Colonic mucosa (tissue), 4 donors: ENCODE results near the gene COX7B2. TPM values are rescaled to one million over a fixed set of nuclear protein-coding genes. Genes with fewer than 3 reads are reported as not detected.

Source experiments
- DNase-seq: peaks from one replicate; pipeline ENCODE4 v3.0.0-alpha.2; 2020
- H3K27ac ChIP-seq: fragments of 200-600 bp; one replicate; pipeline ENCODE4 v1.8.0; 2021
- H3K27me3 ChIP-seq: fragments of 200-600 bp; one replicate; pipeline ENCODE4 v1.8.0; 2021
- H3K36me3 ChIP-seq: fragments of 200-600 bp; one replicate; pipeline ENCODE4 v1.8.0; 2021
- H3K4me1 ChIP-seq: fragments of 200-600 bp; one replicate; pipeline ENCODE4 v1.8.0; 2021; ENCODE audit warnings: mild to moderate bottlenecking
- H3K4me3 ChIP-seq: fragments of 200-600 bp; one replicate; pipeline ENCODE4 v1.8.0; 2021
- H3K9ac ChIP-seq, 2 donors: one replicate each; pipeline ENCODE4 v1.7.0; 2013; ENCODE audit warnings: control low read depth in 2 of 2, low read depth in 2 of 2, low read length in 2 of 2
- H3K9me3 ChIP-seq: fragments of 200-600 bp; one replicate; pipeline ENCODE4 v1.8.0; 2021
- CTCF ChIP-seq: fragments of 200-600 bp; IDR thresholded peaks from one replicate; pipeline ENCODE4 v1.8.0; 2022; ENCODE audit warnings: antibody characterized with exemption, mild to moderate bottlenecking
- intact Hi-C: fragments of 100-400 bp; cut with DNase I; formaldehyde crosslinking; loops from one replicate; pipeline ENCODE4 v1.14.1; 2022
- total RNA-seq, 2 donors: library from RNA; stranded (reverse); fragmentation: NEBNext Ultra II Directional in 1 of 2; extraction: Animal tissue kit (Norgen Biotek cat#: 25700) in 1 of 2; gene quantifications; one replicate each; pipeline ENCODE4 v1.2.1, GENCODE V29; 2021
- donor health status: healthy.
- donor health status: DM: no; HTN: no; CAD: no.
- donor health status: DM: no; HTN: no; CAD: no.

Gene COX7B2
- total RNA-seq, 2 donors from 2014 or later, result not detected

- no peaks in the 10 kb centered on the region for H3K4me1 ChIP-seq
- no peak overlapping the region for H3K4me3 ChIP-seq
- no peaks in the 10 kb centered on the region for H3K9me3 ChIP-seq
- DNase-seq, result no peak
- H3K27me3 ChIP-seq, result no peaks in the 10 kb centered on the region
- H3K9ac ChIP-seq, result no peak overlapping the region
- no peaks in the 10 kb centered on the region for H3K36me3 ChIP-seq
- no peak overlapping the region for H3K27ac ChIP-seq
- intact Hi-C loops, result no loop called here
- no peak for TF ChIP-seq CTCF
Observed at GRCh38 chr4:46944345-46944744, 35.3 kb upstream of the COX7B2 start.

GRCh38 chr4:46937493-46937892, 28.4 kb upstream of the COX7B2 start:
- intact Hi-C loops, result loop anchor here (10.0 kb wide), 2 partner anchors 97 to 187 kb away; partner anchors contain the start of gene GABRB1
- peak; percentile 18 for TF ChIP-seq CTCF
- H3K9ac ChIP-seq, result no peak overlapping the region

GRCh38 chr4:46934726-46935125, 25.7 kb upstream of the COX7B2 start:
- Histone ChIP-seq H3K4me1 (no peaks in the 10 kb centered on the region), H3K4me3 (no peak overlapping the region), H3K9ac (no peak overlapping the region), H3K27ac (no peak overlapping the region), H3K9me3 (no peaks in the 10 kb centered on the region), H3K27me3 (no peaks in the 10 kb centered on the region), H3K36me3 (no peaks in the 10 kb centered on the region)
- intact Hi-C loops, result loop anchor here (10.0 kb wide), 2 partner anchors 100 to 190 kb away; partner anchors contain the start of gene GABRB1
- TF ChIP-seq CTCF, result no peak
- DNase-seq, result peak; percentile 23

More at GRCh38 chr4:46937493-46937892, 28.4 kb upstream of the COX7B2 start:
- H3K4me1 ChIP-seq, result no peaks in the 10 kb centered on the region
- H3K27ac ChIP-seq, result no peak overlapping the region
- H3K36me3 ChIP-seq, result no peaks in the 10 kb centered on the region
- H3K9me3 ChIP-seq, result no peaks in the 10 kb centered on the region
- H3K27me3 ChIP-seq, result no peaks in the 10 kb centered on the region
- no peak overlapping the region for H3K4me3 ChIP-seq
- DNase-seq, result no peak

- no peaks in the 10 kb centered on the region for H3K27me3 ChIP-seq
- no peaks in the 10 kb centered on the region for H3K4me1 ChIP-seq
- DNase-seq, result no peak
- H3K36me3 ChIP-seq, result no peaks in the 10 kb centered on the region
- intact Hi-C loops, result loop anchor here (10.0 kb wide), 2 partner anchors 101 to 191 kb away; partner anchors contain the start of gene GABRB1
- no peaks in the 10 kb centered on the region for H3K9me3 ChIP-seq
- no peak overlapping the region for H3K4me3 ChIP-seq
- H3K27ac ChIP-seq, result no peak overlapping the region
- no peak for TF ChIP-seq CTCF
- no peak overlapping the region for H3K9ac ChIP-seq
Observed at GRCh38 chr4:46933686-46934085, 24.6 kb upstream of the COX7B2 start.

GRCh38 chr4:46931981-46932380, 22.9 kb upstream of the COX7B2 start:
- peak; percentile 40 for TF ChIP-seq CTCF
- no peak overlapping the region for H3K4me3 ChIP-seq
- no peaks in the 10 kb centered on the region for H3K9me3 ChIP-seq
- intact Hi-C loops, result loop anchor here (10.0 kb wide), 2 partner anchors 103 to 193 kb away; partner anchors contain the start of gene GABRB1
- DNase-seq, result peak; percentile 29
- no peak overlapping the region for H3K9ac ChIP-seq
- H3K27ac ChIP-seq, result no peak overlapping the region
- H3K27me3 ChIP-seq, result no peaks in the 10 kb centered on the region
- no peaks in the 10 kb centered on the region for H3K36me3 ChIP-seq
- H3K4me1 ChIP-seq, result no peaks in the 10 kb centered on the region
